ENCODE measurements around the gene BSDC1. TPM values are rescaled to one million over a fixed set of nuclear protein-coding genes. Genes with fewer than 3 reads are reported as not detected.

The BSDC1 gene
- total RNA-seq, 1 experiment from 2014 or later = 71.1 TPM

DNA sequence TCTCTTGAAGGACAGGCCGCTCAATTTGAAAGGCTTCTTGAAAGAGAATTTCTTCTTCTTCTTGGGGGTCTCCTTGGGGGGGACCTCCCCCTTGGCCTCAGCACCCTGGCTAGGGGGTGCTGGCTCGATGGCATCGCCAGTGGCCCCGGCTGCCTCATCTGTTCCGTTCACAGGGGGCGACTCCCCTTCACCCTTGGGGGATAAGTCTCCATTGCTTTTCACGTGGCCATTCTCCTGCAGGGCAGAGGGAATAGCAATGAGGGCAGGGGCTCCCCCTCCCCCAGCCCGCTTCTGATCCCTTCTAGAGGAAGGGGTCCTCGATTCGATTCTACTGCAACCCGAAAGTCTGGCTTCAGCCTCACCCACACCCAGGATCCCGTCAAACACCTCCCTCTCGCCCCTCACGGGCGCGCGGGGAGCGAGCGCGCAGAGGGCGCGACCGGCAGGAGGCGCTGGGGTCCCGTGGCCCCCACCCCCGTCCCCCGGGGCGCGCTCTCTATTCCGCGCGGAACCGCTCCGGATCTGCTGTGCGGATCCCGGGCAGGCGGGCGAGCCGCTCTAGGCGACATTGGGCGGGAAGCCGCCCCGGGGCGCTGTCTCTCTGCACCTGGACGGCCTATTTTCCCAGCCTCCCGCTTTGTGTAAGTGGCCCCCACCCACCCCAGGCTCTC, 59.2 kb downstream of the BSDC1 start:
- Histone ChIP-seq H3K9me3 (replicated peaks) (no peaks in the 10 kb centered on the region), H3K27me3 (replicated peaks) (no peaks in the 10 kb centered on the region), H3K36me3 (peaks cover 53% of the 10 kb centered on the region), H3K27ac (no peak overlapping the region), H3K4me3 (peak overlapping the region; percentile 85), H3K4me1 (replicated peaks) (peaks cover 33% of the 10 kb centered on the region)
- DNase-seq (ENCODE audit: low read depth in 1 of 2, low spot score in 2 of 2) = peak; percentile 57 to 67

DNA sequence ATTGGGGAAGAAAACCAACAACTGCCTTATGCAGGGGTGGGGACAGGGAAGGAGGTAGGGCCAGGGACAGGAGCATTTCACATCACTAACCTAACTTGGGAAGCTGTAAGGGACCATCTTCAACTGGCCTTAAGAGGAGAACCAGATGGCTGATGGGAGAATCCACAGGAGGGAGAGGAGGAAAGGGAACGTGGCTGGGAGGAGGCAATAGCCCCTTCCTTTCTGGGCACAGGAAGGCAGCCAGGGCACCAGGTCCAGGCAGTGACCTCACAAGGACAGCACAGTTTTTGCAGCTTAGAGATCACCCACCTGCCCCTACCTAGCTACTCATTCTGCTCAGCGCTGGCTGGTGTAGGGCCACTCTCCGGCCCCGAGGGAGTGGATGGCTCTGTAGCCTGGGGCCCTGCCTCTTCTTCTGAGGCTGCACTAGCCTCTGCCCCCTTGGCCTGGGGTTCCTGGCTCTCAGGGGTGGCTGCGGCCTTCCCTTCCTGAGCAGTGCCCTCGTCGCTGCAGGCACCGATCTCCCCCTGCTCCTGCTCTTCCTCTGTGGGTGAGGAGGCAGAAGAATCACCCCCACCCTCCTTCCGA, 59.9 kb downstream of the BSDC1 start:
- no peak overlapping the region for H3K27ac ChIP-seq
- H3K27me3 ChIP-seq (replicated peaks) = no peaks in the 10 kb centered on the region
- H3K4me3 ChIP-seq = peak overlapping the region; percentile 85

DNA sequence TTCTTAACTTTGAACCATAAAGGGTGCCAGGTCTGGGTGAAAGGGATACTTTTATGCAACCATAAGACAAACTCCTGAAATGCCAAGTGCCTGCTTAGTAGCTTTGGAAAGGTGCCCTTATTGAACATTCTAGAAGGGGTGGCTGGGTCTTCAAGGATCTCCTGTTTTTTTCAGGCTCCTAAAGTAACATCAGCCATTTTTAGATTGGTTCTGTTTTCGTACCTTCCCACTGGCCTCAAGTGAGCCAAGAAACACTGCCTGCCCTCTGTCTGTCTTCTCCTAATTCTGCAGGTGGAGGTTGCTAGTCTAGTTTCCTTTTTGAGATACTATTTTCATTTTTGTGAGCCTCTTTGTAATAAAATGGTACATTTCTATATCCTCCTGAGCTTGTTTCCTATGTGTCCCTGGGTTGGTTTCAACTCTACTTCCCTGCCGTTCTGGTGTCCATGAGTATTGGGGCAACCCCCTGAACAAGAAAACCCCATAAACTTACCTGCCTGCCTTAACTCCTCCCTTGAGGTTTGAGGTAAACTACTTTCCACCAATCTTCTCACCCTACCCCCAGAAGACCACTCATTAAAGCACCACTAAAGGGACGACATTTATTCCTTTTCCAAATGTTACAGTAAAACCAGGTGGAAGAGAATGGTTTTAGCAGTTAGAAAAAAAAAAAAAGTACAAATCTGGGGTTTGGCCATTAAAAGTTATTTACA, 60.8 kb downstream of the BSDC1 start:
- H3K27ac ChIP-seq = no peak overlapping the region
- no peak for DNase-seq (ENCODE audit: low read depth in 1 of 2, low spot score in 2 of 2)
- H3K4me1 ChIP-seq (replicated peaks) = peaks cover 29% of the 10 kb centered on the region
- no peaks in the 10 kb centered on the region; the same call in 1 of the 2 replicates for H3K9me3 ChIP-seq (replicated peaks)
- peaks cover 69% of the 10 kb centered on the region for H3K36me3 ChIP-seq
- H3K4me3 ChIP-seq = no peak overlapping the region
- H3K27me3 ChIP-seq (replicated peaks) = no peaks in the 10 kb centered on the region

More for the DNA sequence above, 59.9 kb downstream of the BSDC1 start:
- Histone ChIP-seq H3K36me3 (peaks cover 60% of the 10 kb centered on the region), H3K4me1 (replicated peaks) (peaks cover 33% of the 10 kb centered on the region), H3K9me3 (replicated peaks) (no peaks in the 10 kb centered on the region)
- DNase-seq (ENCODE audit: low read depth in 1 of 2, low spot score in 2 of 2) = no peak

DNA sequence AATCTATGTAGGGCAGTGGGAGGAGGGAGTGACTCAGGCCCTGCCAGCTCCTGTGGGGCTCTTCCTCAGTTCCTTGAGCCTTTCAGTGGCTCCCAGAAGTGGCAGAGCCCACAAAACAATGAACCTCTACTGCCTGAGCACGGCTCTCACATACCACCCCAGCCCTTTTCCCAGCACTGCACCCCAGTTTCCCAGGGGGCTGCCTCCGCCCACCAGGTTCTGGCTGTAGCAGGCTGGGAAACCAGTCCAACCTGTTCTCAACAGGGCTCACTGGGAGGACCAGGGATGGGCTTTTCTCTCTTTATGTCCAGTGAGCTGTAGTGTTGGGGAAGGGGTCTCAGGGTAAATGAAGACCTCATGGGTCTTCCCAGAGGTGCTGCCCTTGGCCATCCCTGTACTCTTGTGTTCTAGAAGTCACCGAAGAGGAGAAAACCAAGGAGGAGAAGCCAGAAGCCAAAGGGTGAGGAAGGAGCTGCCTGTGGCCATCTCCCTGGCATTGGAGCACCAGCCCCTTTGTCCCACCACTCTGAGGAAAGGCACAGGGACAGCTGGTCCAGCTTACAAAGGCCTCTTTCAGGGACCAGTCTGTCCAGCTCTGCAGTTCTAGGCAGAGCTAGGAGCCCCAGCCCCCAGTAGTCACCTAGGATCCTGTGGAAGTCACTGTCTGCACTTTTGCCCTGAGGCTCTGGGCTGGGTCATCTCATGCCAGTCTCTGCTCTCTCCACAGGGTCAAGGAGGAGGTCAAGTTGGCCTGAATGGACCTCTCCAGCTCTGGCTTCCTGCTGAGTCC, 61.8 kb downstream of the BSDC1 start:
- Histone ChIP-seq H3K27me3 (replicated peaks) (no peaks in the 10 kb centered on the region), H3K27ac (no peak overlapping the region), H3K36me3 (peaks cover 78% of the 10 kb centered on the region), H3K4me3 (no peak overlapping the region), H3K9me3 (replicated peaks) (no peaks in the 10 kb centered on the region; the same call in 1 of the 2 replicates), H3K4me1 (replicated peaks) (peaks cover 20% of the 10 kb centered on the region)
- DNase-seq (ENCODE audit: low read depth in 1 of 2, low spot score in 2 of 2) = no peak

DNA sequence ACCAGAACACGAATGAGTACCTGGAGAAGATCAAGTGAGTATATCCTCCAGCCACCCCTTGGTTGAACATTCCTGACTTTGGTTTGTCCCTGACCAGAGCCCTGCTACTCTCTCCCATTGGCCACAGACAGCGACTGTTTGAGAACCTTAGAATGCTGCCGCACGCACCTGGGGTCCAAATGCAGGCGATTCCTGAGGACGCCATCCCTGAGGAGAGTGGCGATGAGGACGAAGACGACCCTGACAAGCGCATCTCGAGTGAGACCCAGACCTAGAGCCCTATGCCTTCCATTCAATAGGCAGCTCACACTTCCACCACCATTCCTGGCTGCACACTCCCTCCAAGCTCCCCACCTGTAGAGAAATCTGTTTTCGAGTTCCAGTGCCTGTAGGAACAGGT, 62.7 kb downstream of the BSDC1 start:
- Histone ChIP-seq H3K9me3 (replicated peaks) (no peaks in the 10 kb centered on the region; the same call in 1 of the 2 replicates), H3K27me3 (replicated peaks) (no peaks in the 10 kb centered on the region), H3K4me1 (replicated peaks) (peaks cover 14% of the 10 kb centered on the region), H3K4me3 (no peak overlapping the region), H3K27ac (no peak overlapping the region), H3K36me3 (peaks cover 86% of the 10 kb centered on the region)
- DNase-seq (ENCODE audit: low read depth in 1 of 2, low spot score in 2 of 2) = no peak

DNA sequence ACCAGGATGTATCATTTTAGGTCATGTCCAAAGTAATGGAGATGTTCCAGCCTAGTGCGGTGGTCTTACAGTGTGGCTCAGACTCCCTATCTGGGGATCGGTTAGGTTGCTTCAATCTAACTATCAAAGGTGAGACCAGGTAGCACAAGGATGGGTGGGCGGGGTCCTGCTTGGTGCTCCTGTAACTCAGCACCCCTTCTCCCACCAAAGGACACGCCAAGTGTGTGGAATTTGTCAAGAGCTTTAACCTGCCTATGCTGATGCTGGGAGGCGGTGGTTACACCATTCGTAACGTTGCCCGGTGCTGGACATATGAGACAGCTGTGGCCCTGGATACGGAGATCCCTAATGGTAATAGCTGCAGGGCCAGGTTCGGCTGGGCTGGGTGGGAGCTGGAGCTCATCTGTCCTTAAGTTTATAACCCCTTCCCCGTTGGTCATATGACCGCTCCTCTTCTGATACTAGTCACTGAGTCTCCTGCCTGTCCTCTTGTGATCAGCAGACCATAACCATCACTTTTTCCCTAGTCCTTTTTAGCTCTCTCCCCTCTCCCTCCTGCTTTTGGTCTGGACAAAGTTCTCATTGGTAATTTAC, 63.6 kb downstream of the BSDC1 start:
- Histone ChIP-seq H3K27me3 (replicated peaks) (no peaks in the 10 kb centered on the region), H3K27ac (no peak overlapping the region), H3K4me1 (replicated peaks) (peaks cover 9% of the 10 kb centered on the region), H3K4me3 (no peak overlapping the region), H3K36me3 (peaks cover 92% of the 10 kb centered on the region), H3K9me3 (replicated peaks) (no peaks in the 10 kb centered on the region; the same call in 1 of the 2 replicates)
- no peak for DNase-seq (ENCODE audit: low read depth in 1 of 2, low spot score in 2 of 2)

DNA sequence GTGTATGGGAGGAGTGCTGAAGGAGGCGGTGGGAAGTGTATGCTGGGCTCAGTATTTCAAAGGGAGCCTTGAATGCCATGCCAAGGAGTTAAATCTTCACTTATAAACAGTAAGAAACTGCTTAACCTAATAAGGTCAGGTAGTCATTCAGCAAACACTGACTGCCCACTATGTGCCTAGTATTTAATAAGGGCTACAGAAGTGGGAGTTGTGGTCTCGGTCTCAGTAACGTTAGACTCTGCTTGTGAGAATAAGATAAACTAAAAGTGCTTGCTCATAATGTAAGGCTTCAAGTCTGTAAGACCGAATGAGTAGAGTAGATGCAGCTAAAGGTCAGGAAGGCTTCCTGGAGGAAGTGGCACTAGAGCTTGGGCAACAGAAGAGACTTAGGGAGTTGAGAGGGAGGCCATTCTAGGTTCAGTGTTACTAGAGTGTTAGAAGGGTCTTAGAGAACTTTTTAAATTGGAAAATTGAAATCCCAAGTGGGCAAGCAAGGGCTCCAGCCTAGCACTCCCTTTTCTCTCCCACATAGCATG, 64.2 kb downstream of the BSDC1 start:
- Histone ChIP-seq H3K27ac (no peak overlapping the region), H3K36me3 (peaks cover 94% of the 10 kb centered on the region), H3K4me1 (replicated peaks) (peaks cover 8% of the 10 kb centered on the region), H3K4me3 (no peak overlapping the region), H3K9me3 (replicated peaks) (no peaks in the 10 kb centered on the region; the same call in 1 of the 2 replicates), H3K27me3 (replicated peaks) (no peaks in the 10 kb centered on the region)
- DNase-seq (ENCODE audit: low read depth in 1 of 2, low spot score in 2 of 2) = no peak

DNA sequence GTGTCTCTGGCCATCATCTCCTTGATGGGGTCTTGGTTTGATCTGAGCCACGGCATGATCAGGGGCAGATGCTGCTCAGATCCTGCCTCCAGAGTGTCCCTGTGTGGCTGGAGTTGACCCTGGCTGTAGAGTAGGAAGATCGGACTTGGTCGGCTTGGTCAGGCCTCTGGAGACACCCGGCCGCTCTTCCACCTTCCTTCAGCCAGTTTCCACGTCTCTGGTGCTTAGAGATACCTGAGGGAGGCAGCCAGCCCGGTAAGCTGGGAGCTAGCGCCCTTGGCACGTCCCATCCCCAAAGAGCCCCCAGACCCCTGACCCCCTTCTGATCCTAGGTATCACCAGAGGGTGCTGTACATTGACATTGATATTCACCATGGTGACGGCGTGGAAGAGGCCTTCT, 67.0 kb downstream of the BSDC1 start:
- no peak for DNase-seq (ENCODE audit: low read depth in 1 of 2, low spot score in 2 of 2)
- Histone ChIP-seq H3K27ac (no peak overlapping the region), H3K9me3 (replicated peaks) (no peaks in the 10 kb centered on the region; the same call in 1 of the 2 replicates), H3K4me3 (no peak overlapping the region), H3K4me1 (replicated peaks) (no peaks in the 10 kb centered on the region), H3K36me3 (peaks cover 92% of the 10 kb centered on the region), H3K27me3 (replicated peaks) (no peaks in the 10 kb centered on the region)

DNA sequence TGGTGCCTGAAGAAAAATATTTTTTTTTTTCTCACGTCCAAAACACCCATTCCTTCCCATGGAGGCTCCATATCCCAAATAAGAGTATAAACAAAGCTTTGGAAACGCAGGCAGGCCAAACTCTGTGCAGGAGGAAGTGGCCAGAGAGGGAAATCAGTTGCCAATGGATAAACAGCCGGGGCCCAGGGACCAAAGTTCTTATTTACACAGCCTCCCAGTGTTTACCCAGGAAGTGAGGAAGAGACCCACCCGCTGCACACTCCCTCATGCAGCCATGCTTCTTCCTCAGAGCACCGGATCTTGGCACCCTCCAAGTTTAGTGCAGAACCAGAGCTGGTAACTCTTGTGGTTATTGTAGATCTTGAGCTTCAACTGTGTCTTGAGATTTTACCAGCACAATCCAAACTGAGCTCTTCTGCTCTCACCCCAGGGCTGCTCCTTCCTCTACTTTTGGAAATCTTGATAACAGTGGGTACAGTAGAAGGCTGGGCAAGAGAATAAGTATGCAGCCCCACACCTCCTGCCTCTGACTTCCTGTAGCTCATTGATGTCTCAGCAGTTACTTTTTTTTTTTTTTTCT, 72.4 kb downstream of the BSDC1 start:
- H3K27me3 ChIP-seq (replicated peaks) = no peaks in the 10 kb centered on the region
- H3K9me3 ChIP-seq (replicated peaks) = no peaks in the 10 kb centered on the region
- no peak for DNase-seq (ENCODE audit: low read depth in 1 of 2, low spot score in 2 of 2)
- H3K4me3 ChIP-seq = no peak overlapping the region
- peaks cover 7% of the 10 kb centered on the region; the same call in 1 of the 2 replicates for H3K4me1 ChIP-seq (replicated peaks)
- H3K36me3 ChIP-seq = peaks cover 77% of the 10 kb centered on the region
- H3K27ac ChIP-seq = no peak overlapping the region

DNA sequence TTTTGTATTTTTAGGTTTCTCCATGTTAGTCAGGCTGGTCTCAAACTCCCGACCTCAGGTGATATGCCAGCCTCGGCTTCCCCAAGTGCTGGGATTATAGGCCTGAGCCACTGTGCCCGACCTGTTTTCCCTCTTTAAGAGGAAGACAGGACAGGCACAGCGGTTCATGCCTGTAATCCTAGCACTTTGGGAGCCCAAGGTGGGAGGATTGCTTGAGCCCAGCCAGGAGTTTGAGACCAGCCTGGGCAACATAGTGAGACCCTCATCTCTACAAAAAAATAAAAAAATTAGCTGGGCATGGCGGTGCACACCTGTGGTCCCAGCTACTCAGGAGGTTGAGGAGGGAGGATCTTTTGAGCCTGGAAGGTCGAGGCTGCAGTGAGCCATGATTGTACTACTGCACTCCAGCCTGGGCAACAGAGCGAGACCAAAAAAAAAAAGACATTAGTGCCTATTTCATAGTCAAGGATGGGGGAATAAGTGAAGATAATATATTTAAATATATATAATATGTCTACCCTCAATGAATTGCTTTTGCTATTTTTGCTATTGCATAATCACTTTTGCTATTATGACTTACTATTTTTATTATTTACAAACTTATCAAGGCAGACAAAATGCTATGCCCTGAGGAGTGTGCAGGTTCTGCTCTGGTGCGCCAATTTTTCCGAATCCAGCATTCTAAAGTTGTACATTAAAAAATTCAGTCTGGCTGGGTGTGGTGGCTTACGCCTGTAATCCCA, 75.9 kb downstream of the BSDC1 start:
- Histone ChIP-seq H3K27ac (no peak overlapping the region), H3K9me3 (replicated peaks) (no peaks in the 10 kb centered on the region), H3K36me3 (peaks cover 62% of the 10 kb centered on the region), H3K27me3 (replicated peaks) (no peaks in the 10 kb centered on the region), H3K4me3 (no peak overlapping the region), H3K4me1 (replicated peaks) (peaks cover 7% of the 10 kb centered on the region; the same call in 1 of the 2 replicates)
- DNase-seq (ENCODE audit: low read depth in 1 of 2, low spot score in 2 of 2) = no peak

DNA sequence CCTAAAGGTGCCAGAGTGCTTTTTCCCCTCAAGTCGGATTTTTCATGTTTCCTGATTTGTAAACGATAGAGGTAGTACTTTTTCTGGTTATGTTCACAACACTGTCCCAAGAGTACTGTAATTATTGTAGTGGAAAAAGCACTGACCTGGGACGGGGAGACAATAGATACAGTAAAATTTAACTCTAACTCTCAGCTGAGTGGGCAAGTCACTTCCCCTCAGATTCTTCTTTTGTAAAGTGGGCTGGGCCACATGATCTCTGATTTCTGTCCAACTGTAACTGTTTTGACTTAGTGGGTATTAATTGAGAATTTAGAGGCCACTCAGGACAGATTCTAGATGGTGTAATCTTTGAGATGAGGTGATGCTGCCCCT, 77.4 kb downstream of the BSDC1 start:
- Histone ChIP-seq H3K9me3 (replicated peaks) (no peaks in the 10 kb centered on the region), H3K27ac (no peak overlapping the region), H3K36me3 (peaks cover 52% of the 10 kb centered on the region), H3K27me3 (replicated peaks) (no peaks in the 10 kb centered on the region), H3K4me3 (no peak overlapping the region), H3K4me1 (replicated peaks) (peaks cover 6% of the 10 kb centered on the region; the same call in 1 of the 2 replicates)
- no peak for DNase-seq (ENCODE audit: low read depth in 1 of 2, low spot score in 2 of 2)
